Right hindlimb (tissue), 1 donor: ENCODE data around the gene CDK14.

ENCODE experiments used
- DNase-seq: peaks from one replicate; pipeline ENCODE4 v3.0.0-alpha.2; 2018

Gene CDK14

DNA sequence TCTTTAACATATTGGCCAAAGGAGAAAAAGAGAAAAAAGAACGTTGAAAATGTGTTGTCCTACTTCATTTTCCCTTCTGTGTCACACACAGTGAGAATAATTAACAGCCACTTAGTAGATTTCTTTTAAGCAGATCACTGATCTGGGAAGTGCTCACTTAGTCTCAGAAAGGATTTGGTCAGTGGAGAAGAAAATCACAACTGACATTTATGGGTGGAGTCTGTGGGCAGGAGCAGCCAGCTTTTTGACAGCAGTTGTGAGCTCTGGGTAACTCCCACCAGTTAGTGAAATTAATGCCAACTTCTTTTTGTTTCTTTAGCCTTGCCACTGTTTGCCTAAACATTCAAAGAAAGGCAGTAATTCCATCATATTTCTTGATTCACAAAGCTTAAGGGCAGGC is 49.7 kb downstream of the CDK14 start:
- no peak for DNase-seq

DNA sequence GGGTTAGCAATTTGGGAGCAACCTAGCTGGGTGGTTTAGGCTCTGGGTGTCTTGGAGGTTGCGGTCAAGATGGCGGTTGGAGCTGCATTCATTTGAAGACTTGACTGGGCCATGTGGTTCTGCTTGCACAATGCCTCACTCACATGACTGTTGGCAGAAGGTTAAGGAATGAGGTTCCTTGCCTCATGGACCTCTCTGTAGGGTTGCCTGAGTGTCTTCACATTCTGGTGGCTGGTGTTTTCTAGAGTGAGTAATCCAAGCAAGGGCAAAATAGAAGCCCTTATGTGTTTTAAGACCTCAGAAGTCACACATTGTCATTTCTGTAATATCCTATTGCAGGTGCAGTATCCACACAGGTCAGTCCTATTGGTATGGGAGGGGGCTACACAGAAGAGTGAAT is 52.0 kb downstream of the CDK14 start:
- no peak for DNase-seq

DNA sequence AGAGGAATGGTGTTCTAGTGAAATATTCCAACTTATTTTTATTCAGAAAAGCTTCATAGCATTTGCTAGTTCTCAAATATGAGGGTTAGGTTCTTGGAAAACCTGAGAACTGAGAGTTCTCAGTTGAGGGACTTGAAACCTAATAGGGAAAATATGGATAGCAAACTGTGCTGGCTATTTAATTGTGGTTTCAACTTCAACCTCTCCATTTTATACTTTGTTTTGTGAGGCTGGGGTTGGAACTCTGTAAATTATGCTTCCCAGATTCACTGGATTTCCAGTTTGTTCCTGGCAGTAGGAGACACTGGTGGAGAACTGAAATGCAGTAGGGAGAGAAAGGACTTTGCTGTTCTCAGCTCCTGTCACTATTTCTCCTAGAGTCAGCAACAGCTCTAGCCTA is 52.7 kb downstream of the CDK14 start:
- DNase-seq: no peak

DNA sequence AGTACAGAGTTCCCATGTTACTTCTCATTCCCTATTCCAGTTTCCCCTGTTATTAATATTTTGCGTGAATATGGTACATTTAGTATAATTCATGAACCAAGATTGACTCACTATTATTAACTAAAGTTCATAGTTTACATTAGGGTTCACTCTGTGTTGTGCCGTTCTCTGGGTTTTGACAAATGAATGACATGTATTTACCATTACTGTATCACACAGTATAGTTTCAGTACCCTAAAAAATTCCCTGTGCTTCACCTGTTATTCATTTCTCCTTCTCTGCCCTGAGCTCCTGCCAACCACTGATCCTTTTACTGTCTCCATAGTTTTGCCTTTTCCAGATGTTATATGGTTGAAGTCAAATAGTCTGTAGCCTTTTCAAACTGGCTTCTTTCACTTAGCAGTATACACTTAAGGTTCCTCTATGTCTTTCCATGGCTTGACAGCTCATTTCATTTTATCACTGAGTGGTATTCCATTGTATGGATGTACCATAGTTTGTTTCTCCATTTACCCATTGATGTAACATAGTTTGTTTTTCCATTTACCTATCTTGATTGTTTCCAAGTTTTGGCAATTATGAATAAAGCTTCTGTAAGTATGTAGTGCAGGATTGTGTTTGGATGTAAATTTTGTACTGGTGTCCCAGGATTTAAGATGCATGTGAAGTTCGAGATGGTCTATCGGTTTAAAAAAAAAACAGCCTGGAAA is 58.8 kb downstream of the CDK14 start:
- DNase-seq: no peak

DNA sequence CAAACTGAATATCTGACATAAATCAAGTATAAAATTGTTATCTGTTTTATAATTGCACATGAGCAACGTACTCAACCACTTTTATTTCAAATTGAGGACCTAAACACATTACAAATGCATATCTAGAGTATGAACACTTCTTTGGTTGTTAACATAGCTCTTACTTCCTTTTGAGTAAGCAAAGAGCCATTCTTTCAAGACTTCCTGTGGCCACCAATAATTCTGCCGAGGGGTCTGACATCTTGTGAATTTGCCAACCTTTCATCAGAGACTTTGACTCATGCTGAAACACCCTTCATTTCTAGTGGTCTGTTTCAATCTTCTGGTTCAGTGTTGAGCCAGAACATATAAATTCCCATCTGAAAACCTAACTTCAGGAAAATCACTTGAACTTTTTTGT is 59.4 kb downstream of the CDK14 start:
- DNase-seq: no peak

DNA sequence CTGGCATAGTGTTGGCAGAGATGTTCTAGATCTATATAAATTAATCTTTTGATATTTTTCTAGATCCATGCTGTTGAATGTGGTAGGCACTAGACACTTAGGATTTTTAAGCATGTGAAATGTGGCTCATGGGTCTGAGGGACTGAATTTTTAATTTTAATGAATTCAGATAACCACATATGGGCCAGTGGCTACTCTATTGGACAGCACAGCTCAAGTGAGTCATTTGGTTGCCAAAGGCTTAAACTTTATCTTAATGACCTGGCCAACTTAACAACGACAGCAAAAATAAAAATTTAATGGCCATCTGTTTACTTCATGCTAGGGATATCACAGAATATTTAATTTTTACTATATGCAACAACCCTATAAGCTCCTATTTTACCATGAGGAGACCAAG is 61.4 kb downstream of the CDK14 start:
- DNase-seq: no peak

DNA sequence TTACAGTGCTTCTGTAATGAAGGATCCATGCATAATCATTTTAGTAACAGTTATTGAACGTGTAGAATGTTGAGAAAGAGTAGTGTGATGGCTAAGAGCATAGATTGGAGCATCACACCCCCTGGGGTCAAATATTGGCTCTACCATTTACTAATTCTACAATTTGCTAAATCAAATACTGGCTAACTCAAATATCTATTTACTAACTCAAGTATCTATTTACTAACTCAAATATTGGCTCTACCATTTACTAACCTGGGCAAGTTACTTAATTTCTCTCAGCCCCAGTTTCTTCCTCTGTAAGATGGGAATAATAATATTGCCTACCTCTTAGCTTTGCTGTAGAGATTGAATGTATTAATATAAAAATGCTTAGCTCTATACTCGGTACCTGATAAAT is 64.0 kb downstream of the CDK14 start:
- no peak for DNase-seq

DNA sequence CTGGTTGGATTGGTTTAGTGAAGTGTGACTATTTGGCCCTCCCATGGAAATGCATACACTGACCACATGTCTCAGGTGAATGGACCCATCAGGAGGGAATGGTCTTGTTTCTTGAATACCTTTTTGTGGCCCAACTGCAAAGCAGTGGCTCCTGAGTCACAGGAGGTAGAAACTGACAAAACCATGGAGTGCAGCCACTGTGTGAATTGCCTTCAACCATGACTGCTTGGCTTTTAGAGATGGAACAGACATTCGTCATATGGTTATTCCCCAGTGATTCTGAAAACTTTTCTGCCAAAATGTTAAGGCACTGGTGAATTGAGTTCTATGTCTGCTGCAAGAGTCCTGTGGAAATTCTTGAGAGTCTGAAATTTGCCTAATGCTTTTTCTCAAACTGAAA is 64.7 kb downstream of the CDK14 start:
- DNase-seq: no peak

DNA sequence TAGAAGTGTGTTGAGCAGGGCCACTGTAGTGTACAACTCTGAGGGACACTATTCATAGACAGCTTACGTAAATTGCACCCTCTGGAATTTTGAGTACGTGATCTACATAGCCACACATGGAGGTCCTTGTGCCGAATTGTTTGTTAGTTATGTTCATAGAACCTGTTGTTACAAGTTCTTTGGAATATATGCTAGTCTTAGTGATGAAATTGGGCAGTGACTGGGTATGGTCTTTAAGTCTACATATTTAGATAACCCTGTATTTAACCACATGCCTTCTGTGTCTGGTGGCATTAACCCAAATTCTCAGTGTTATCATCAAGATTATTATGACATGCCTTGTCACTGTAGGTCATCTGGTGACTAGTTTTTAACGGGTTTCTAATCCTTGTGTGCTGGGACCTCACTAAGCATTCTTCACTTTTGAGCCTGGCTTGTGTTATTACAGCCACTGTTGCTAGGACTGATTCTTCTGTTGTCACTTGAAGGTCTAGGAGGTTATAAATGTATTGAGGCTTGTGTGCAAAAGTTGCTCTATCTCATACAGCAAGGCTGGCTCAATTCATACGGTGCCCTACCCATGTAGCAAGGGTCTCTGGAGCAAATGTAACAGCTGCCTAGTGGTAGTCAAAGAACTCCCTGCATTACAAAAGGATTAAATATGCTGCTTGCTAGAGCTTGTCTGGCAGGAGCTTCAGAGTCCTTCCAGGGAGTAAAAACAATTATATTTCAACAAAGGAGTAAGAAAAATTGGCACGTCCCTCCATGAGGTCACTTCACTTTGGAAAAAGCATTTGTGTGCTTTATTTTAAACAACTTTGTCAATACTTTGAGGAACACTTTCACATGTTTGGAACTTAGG is 65.4 kb downstream of the CDK14 start:
- DNase-seq: no peak

DNA sequence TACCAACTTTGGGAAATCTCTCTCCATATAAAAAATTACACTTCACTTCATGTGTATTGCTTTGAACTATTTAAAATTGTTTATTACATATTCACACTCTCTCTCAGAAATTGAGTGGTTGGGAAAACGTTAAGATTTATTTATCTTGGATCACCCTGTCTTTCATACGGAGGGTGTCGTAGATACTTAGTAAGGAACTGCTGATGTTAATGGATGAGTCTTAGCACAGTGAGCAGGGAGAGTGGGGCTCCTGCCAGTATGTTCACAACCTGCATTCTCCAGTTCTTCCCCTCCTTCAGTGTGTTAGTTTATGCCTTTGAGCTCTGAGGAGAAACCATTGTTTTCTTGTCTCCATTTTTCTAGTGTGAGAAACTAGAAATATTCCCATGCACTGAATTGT is 67.1 kb downstream of the CDK14 start:
- DNase-seq: no peak

DNA sequence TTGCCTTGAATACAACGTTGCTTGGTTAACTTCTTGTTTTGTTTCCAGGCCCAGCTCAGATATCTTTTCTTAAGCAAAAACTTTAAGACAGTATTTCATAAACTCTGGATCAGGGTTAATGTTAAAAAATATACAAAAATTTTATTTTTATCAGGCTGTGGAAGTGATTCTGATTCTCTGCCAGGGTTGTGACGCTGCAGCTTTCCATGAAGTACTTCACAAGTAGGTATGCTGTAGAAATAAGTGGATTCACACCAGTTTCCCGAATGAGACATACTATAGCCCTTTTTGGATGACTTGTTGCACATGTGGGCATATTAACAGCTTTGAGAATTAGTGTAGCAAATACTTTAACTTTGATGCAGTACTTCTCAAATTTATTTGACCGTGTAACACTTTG is 70.1 kb downstream of the CDK14 start:
- no peak for DNase-seq

DNA sequence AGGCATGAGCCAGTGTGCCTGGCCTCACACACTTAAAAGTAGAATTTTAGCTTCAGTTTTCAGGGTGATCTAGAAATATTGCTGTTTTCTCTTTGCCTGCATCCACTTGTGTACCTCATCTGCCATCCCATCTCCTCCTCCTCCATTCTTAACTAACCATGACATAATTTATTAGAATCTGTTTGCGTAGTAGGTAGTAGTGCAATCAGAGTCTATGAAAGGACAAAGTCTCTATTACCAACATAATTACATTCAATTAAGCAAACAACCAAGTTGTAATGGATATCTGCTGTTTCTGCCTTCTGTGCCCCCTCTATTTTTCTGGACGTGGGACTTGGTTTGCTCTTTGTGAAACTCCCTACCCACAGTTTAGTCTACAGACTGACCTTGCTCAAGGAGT is 72.9 kb downstream of the CDK14 start:
- DNase-seq: no peak

DNA sequence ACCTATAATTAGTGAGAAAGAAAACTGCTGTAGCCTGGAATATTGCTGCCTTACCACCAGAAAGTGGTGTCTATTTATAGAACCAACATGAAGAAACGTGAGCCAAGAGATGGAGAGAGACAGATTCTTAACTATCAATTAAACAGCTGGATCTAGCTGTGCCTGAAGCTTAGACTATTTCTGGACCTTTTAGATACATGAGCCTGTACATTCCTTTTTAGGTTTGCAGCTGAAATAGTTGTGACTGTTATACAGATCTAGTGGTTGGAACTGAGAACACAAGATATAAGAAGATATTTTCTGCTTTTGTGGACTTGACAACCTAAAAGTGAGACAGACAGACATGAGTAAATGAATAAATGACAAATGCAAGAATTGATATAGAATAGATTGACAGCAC is 73.4 kb downstream of the CDK14 start:
- no peak for DNase-seq

DNA sequence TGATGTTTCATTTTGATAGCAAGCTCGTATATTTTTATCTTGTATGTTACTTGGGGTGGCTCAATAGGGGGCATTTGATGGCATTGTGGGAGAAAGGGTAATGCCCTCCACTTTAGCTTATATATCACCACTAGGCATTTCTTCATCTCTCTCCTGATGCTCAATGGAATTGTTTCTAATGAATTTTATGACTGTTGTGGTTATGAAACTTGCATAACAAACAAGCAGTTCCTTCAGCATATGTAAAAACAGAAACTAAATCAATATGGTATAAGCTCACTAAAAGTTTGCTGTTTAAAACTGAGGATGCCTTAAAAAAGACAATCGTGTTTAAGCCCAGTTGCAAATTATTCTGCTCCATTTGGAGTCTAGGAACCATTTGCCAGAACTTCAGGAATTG is 75.5 kb downstream of the CDK14 start:
- no peak for DNase-seq

DNA sequence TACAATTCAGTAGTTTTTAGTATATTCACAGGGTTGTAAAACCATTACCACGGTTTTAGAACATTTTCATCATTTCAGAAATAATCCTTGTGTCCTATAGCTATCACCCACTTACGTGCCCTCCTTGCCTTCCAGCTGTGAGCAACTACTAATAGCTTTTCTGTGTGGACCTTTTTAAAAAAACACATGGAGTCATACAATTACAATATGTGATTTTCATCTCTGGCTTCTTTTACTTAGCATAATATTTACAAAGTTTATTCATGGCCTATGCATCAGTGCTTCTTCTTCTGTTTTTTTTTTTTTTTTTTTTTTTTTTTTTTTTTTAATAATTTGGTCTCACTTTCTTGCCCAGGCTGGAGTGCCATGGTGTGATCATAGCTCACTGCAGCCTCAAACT is 76.1 kb downstream of the CDK14 start:
- DNase-seq: no peak

DNA sequence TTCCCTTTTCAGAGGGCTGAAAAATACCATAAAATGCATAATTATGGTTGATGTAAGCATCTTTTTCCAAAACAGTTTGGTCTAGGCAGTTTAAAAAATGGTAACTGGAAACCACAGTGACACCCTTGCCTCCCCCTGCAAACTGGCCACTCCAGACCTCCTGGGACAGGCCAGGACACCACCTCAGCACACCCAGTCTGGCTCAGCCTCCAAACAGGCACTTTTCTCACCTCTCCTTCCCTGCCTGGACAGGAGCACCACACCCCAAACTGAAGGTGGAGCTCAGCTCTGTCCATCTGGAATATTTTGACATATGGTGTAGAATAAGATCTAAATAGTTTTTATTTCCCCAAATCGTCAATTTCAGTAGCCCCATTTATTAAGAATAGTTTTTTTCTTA is 78.5 kb downstream of the CDK14 start:
- no peak for DNase-seq

DNA sequence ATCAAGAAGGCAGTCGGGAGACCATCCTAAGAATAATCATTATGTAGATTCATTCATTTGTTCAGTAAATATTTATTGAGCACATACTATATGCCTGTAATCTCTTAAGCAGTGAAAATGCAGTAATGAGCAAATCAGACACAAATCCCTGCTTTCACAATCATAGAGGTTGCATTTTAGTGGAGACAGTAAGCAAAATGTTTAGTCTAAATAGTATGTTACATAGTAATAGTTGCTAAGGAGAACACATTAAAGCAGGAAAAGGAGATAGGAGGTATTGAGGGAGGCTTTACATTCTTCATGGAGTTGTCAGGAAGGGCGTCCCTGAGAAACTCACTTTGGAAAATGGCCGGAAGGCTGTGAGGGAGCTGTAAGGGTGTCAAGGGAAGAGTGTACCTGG is 79.9 kb downstream of the CDK14 start:
- DNase-seq: no peak

DNA sequence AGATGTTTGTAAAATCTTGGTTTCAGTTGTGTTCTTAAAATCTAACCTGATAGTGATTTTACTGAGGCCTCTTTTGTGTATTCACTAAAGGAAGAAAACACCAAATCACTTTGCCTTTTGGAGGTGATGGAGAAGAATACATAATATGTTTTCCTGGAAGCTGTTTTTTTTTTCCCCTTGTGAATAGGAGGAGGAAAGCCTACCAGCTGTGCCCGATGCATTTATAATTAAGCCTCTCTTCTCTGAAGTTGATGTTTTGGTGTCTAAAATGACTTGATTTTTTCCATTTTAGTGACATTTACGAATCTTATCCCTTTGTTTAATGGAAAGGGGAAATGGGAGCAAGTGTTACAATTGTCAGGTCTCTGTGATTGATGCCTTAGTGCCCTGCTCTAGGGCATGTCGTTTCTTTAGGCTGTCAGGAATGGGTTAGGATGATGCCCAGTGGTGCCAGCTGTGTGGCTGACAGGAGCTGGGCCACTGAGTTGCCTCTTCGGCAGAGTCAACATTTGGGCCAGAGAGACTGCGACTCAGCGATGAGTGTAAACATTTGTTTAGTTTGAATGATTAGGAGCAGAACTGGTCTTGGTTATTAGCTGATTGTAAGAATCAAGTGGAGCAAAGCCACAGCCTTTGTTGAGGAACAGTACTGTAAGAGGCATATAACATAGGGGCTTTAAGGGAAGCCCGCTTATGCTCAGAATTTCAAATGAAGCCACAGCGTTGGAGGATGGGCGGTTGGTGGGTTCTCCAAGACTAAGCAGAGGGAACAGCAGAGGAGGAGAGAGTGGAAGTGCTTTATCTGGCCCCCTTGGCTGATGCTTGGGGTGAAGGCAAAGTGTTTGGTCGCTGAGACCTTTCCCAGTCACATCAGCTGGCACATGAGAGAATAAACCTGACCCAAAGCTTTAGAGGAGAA is 81.6 kb downstream of the CDK14 start:
- DNase-seq: no peak

DNA sequence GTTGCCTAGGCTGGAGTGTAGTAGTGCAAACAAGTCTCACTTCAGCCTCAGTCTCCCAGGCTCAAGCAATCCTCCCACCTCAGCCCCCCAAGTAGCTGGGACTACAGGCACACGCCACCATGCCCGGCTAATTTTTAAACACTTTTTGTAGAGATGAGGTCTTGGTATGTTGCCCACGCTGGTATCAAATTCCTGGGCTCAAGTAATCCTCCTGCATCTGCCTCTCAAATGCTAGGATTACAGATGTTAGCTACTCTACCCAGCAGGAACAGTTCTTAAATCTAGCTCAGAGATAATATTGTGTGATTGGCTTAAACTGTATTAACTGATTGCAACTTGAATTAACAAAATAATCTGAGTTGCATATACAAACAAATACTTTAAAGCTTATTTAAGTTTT is 82.9 kb downstream of the CDK14 start:
- DNase-seq: no peak

DNA sequence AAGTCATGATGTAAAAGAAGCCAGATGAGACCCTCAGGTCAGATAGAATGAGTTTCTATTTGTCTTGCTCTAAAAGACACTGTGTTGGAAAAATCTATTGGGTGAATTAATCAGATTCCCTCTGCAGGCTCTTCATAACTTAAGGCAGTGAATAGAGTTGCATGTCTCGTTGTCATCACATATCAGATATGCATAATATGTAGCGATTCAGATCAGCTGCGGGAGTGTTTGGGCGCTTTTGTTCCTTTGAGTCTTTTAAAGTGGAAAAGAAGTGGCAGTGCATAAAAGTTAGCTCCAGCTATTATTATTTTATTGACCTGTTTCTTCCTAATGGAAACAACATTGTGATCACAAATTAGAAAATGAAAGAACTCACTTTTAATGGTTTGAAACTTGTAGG is 84.4 kb downstream of the CDK14 start:
- DNase-seq: no peak

DNA sequence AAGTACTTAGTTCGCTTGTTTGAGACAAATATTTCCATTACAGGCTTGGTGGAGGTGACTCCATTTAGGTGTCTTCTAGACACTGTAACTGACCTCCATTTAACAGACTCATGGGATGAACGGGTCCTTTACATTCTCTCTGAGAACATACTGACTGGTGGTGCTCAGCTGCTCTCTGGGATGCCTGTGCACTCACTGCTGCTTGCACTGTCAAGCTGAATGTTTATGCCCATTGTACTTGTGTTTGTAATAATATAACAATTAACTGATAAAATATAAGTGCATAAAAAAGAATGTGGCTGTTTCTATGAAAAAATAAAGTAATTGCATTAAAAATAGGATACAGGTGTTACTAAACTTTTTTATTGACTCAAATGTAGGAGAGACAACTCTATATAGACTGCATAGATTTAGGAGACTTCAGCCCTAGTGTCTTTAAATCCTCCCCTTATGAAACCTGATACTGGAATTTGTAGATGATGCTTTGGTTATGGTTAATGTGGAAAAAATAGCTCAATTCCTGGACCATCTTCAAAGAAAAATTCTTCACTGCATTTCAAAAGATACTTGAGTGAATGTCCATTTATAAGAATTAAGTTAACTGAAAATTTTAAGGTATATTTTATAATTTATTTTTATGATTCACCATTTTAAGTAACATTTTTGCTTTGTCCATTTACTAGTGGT is 85.4 kb downstream of the CDK14 start:
- DNase-seq: no peak

DNA sequence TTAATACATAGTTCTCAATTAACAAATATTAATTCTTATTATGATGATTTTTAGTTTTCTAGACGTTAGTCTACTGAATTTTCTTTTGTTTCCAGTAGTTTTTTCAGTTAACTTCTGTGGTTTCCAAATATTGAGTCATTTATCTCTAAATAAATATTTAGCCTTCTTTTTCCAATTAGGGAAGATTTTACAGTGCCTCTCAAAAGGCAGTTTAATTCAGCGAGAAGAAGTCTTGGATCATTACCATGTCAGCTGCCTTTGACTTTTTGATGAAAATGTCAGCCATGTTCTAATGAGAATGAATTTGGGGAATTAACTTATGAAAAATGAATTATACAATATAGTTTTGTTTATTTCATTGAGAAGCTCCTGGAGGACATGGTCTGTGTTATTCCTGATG is 90.0 kb downstream of the CDK14 start:
- DNase-seq: no peak

DNA sequence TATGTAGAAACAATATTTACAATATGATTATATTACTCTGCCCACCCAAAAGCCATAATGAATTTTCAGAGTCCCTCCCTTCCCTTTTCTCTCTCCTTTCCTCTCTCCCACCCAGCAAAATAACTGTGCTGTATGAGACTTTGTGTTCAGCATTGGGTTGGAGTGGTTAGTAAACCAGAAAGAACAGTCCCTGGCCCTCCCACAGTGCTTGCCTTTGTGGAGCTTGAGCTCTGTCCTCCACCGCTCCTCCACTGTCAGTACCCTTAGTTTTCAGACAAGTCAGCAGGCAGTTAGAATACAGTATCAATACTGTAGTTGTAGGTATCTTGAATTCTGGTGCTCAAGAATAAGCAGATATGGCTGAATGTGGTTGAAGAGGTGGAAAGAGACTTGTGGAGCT is 92.7 kb downstream of the CDK14 start:
- DNase-seq: no peak
